K562 (cell line): ENCODE measurements around the gene MERTK. TPM values are rescaled to one million over a fixed set of nuclear protein-coding genes. Genes with fewer than 3 reads are reported as not detected.

ENCODE experiments used
- ELF1 ChIP-seq: fragments of 200-800 bp; sonication (Bioruptor generic); IDR thresholded peaks from 2 replicates; pipeline ENCODE4 v1.6.1; 2016; ENCODE audit warnings: missing genetic modification characterization, missing compliant biosample characterization
- EWSR1 ChIP-seq: fragments of 450-650 bp; IDR thresholded peaks from 2 replicates; pipeline ENCODE4 v1.6.1; 2018; ENCODE audit warnings: borderline replicate concordance, mild to moderate bottlenecking, low read depth, moderate library complexity; ENCODE audit not compliant: partially characterized antibody
- FOS ChIP-seq: IDR thresholded peaks from 3 replicates; pipeline ENCODE4 v1.6.1; 2011; ENCODE audit not compliant: insufficient read length; ENCODE audit errors: extremely low read depth
- FOXA1 ChIP-seq: fragments of 450-650 bp; IDR thresholded peaks from 2 replicates; pipeline ENCODE4 v1.6.1; 2016; ENCODE audit warnings: mild to moderate bottlenecking, borderline replicate concordance
- GTF2A2 ChIP-seq: IDR thresholded peaks from 2 replicates; pipeline ENCODE4 v1.6.1; 2016; ENCODE audit warnings: mild to moderate bottlenecking, missing genetic modification characterization, missing compliant biosample characterization
- LARP7 ChIP-seq: fragments of 450-650 bp; IDR thresholded peaks from 2 replicates; pipeline ENCODE4 v1.6.1; 2016
- MYBL2 ChIP-seq, 2 experiments: fragments of 450-650 bp in 1 of 2; sonication (generic) in 1 of 2; formaldehyde crosslinking in 1 of 2; IDR thresholded peaks; 2 replicates each; pipeline versions ENCODE4 v1.6.1 to v1.8.1; 2017 to 2022; ENCODE audit warnings: borderline replicate concordance in 1 of 2, inconsistent platforms in 1 of 2, low read depth in 1 of 2, mild to moderate bottlenecking in 1 of 2, missing genetic modification reagents in 1 of 2, moderate library complexity in 1 of 2
- SMAD3 ChIP-seq: fragments of 450-650 bp; formaldehyde crosslinking; conservative IDR thresholded peaks from 2 replicates; pipeline ENCODE4 v1.4.0; 2020; ENCODE audit warnings: mild to moderate bottlenecking
- STAG1 ChIP-seq: sonication (generic); formaldehyde crosslinking; IDR thresholded peaks from 2 replicates; pipeline ENCODE4 v1.5.0; 2020; ENCODE audit warnings: missing genetic modification reagents, borderline replicate concordance
- TFAM ChIP-seq: fragments of 250-450 bp; sonication (Bioruptor Pico); conservative IDR thresholded peaks from 2 replicates; pipeline ENCODE4 v1.5.0; 2021; ENCODE audit warnings: mild to moderate bottlenecking, moderate library complexity
- ZBTB17 ChIP-seq: fragments of 450-650 bp; formaldehyde crosslinking; IDR thresholded peaks from 2 replicates; pipeline ENCODE4 v1.4.0; 2020; ENCODE audit warnings: mild to moderate bottlenecking
- polyA plus RNA-seq, 8 experiments: library from polyadenylated mRNA; depleted of rRNA in 4 of 8; stranded (reverse) in 5 of 8; unstranded in 3 of 8; fragments of >200 nt; fragmentation: Nextera tagmentation in 2 of 8; fragmentation: Illumina TruSeq in 1 of 8; extraction: Ambion mirVana in 2 of 8; extraction: Trizol in 1 of 8; gene quantifications; 2 replicates each; pipeline versions ENCODE4 v1.2.1 to v1.2.3, GENCODE V29; 2011 to 2014; ENCODE audit warnings: inconsistent platforms in 1 of 8, missing spikeins in 1 of 8
- total RNA-seq, 7 experiments: library from RNA; depleted of rRNA in 6 of 7; stranded (reverse); fragments of >200 nt in 6 of 7; fragmentation: Illumina TruSeq in 2 of 7; extraction: Trizol in 2 of 7; gene quantifications; 2 replicates each; pipeline versions ENCODE4 v1.2.1 to v1.2.3, GENCODE V29; 2011 to 2021; ENCODE audit warnings: low replicate concordance in 1 of 7
- TF ChIP-seq, protein P1 (sequence below): sonication (generic); formaldehyde crosslinking; IDR thresholded peaks from 2 replicates; pipeline ENCODE4 v1.8.0; 2023; ENCODE audit warnings: mild to moderate bottlenecking, missing genetic modification reagents
- TF ChIP-seq, protein P2 (sequence below): fragments of 450-650 bp; IDR thresholded peaks from 2 replicates; pipeline ENCODE4 v1.6.1; 2016; ENCODE audit warnings: low read depth, mild to moderate bottlenecking, moderate library complexity
- TF ChIP-seq, protein P3 (sequence below): sonication (generic); formaldehyde crosslinking; IDR thresholded peaks from 2 replicates; pipeline ENCODE4 v1.8.0; 2022; ENCODE audit warnings: mild to moderate bottlenecking, missing genetic modification reagents
- TF ChIP-seq, protein P4 (sequence below): fragments of 250-450 bp; sonication (Bioruptor Pico); IDR thresholded peaks from 2 replicates; pipeline ENCODE4 v1.5.0; 2020; ENCODE audit warnings: mild to moderate bottlenecking, borderline replicate concordance
- TF ChIP-seq, protein P5 (sequence below): fragments of 450-650 bp; IDR thresholded peaks from 2 replicates; pipeline ENCODE4 v1.6.1; 2014; ENCODE audit warnings: low read depth, mild to moderate bottlenecking, moderate library complexity, borderline replicate concordance
- TF ChIP-seq, protein P6 (sequence below): sonication (generic); formaldehyde crosslinking; IDR thresholded peaks from 2 replicates; pipeline ENCODE4 v1.8.0; 2022; ENCODE audit warnings: mild to moderate bottlenecking, low read depth, missing genetic modification reagents

MERTK gene
- total and polyA plus RNA-seq, 9 of the 15 experiments (the other 6 are each of a cell fraction or from before 2014, with no cell fraction given): 0.23 to 1.6 (median 0.74) TPM

DNA sequence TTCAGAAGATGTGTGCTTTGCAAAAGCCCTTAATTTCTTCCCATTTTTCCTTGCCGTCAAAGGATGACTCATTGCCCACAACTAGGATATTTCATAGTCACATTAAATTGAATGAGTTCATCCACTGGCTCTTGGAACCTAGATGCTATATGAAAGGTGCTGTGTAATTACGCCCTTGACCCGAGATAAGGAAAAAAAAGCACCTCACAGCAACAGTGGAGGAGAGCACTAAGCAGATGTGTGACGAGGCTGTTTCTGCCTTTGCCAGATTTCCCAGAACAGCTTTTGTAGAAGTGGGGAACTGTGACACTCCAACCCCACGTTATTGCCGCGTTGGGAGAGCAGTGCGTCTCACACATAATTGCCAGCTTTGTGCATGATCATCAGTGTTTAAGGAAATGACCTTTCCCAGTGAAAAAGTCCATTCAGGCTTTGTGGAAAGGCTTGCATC, 123.4 kb downstream of the MERTK start (continued):
- TF ChIP-seq, protein P1, sequence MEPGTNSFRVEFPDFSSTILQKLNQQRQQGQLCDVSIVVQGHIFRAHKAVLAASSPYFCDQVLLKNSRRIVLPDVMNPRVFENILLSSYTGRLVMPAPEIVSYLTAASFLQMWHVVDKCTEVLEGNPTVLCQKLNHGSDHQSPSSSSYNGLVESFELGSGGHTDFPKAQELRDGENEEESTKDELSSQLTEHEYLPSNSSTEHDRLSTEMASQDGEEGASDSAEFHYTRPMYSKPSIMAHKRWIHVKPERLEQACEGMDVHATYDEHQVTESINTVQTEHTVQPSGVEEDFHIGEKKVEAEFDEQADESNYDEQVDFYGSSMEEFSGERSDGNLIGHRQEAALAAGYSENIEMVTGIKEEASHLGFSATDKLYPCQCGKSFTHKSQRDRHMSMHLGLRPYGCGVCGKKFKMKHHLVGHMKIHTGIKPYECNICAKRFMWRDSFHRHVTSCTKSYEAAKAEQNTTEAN (CRISPR knock-in tag): no peak
- TF ChIP-seq ZBTB17 (CRISPR knock-in tag): no peak
- TF ChIP-seq LARP7: no peak
- no peak for TF ChIP-seq SMAD3 (CRISPR knock-in tag)
- TF ChIP-seq STAG1: no peak
- no peak for TF ChIP-seq GTF2A2 (tag)
- TF ChIP-seq, protein P2, sequence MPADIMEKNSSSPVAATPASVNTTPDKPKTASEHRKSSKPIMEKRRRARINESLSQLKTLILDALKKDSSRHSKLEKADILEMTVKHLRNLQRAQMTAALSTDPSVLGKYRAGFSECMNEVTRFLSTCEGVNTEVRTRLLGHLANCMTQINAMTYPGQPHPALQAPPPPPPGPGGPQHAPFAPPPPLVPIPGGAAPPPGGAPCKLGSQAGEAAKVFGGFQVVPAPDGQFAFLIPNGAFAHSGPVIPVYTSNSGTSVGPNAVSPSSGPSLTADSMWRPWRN: peak; percentile 54; the same call in 1 of the 2 replicates
- TF ChIP-seq FOS: peak; percentile 48
- no peak for TF ChIP-seq TFAM
- TF ChIP-seq, protein P3, sequence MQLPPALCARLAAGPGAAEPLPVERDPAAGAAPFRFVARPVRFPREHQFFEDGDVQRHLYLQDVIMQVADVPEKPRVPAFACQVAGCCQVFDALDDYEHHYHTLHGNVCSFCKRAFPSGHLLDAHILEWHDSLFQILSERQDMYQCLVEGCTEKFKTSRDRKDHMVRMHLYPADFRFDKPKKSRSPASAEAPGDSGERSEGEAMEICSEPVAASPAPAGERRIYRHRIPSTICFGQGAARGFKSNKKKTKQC (CRISPR knock-in tag): no peak
- TF ChIP-seq FOXA1: no peak
- no peak for TF ChIP-seq ELF1 (tag)
- TF ChIP-seq EWSR1: no peak
- no peak for TF ChIP-seq MYBL2 (IDR thresholded peaks at IDR 0.05; ENCODE audit: low read depth)
- TF ChIP-seq MYBL2 (CRISPR knock-in tag; IDR thresholded peaks at IDR 0.05; ENCODE audit: borderline replicate concordance): no peak
- TF ChIP-seq, protein P4, sequence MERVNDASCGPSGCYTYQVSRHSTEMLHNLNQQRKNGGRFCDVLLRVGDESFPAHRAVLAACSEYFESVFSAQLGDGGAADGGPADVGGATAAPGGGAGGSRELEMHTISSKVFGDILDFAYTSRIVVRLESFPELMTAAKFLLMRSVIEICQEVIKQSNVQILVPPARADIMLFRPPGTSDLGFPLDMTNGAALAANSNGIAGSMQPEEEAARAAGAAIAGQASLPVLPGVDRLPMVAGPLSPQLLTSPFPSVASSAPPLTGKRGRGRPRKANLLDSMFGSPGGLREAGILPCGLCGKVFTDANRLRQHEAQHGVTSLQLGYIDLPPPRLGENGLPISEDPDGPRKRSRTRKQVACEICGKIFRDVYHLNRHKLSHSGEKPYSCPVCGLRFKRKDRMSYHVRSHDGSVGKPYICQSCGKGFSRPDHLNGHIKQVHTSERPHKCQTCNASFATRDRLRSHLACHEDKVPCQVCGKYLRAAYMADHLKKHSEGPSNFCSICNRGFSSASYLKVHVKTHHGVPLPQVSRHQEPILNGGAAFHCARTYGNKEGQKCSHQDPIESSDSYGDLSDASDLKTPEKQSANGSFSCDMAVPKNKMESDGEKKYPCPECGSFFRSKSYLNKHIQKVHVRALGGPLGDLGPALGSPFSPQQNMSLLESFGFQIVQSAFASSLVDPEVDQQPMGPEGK: no peak
- TF ChIP-seq, protein P5, sequence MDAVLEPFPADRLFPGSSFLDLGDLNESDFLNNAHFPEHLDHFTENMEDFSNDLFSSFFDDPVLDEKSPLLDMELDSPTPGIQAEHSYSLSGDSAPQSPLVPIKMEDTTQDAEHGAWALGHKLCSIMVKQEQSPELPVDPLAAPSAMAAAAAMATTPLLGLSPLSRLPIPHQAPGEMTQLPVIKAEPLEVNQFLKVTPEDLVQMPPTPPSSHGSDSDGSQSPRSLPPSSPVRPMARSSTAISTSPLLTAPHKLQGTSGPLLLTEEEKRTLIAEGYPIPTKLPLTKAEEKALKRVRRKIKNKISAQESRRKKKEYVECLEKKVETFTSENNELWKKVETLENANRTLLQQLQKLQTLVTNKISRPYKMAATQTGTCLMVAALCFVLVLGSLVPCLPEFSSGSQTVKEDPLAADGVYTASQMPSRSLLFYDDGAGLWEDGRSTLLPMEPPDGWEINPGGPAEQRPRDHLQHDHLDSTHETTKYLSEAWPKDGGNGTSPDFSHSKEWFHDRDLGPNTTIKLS: no peak
- TF ChIP-seq, protein P6, sequence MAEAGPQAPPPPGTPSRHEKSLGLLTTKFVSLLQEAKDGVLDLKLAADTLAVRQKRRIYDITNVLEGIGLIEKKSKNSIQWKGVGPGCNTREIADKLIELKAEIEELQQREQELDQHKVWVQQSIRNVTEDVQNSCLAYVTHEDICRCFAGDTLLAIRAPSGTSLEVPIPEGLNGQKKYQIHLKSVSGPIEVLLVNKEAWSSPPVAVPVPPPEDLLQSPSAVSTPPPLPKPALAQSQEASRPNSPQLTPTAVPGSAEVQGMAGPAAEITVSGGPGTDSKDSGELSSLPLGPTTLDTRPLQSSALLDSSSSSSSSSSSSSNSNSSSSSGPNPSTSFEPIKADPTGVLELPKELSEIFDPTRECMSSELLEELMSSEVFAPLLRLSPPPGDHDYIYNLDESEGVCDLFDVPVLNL (CRISPR knock-in tag): no peak
